GM12891 (cell line): Measurements from ENCODE around the gene AIMP1.

Experiments
- POLR2A ChIP-seq: IDR thresholded peaks from 2 replicates; pipeline ENCODE4 v1.6.1; 2011; ENCODE audit warnings: low read depth, low read length, control low read depth
- POLR2AphosphoS5 ChIP-seq: IDR thresholded peaks from 2 replicates; pipeline ENCODE4 v1.6.1; 2011; ENCODE audit warnings: low read depth, low read length, control low read depth
- POU2F2 ChIP-seq: IDR thresholded peaks from 2 replicates; pipeline ENCODE4 v1.6.1; 2011; ENCODE audit warnings: low read depth, mild to moderate bottlenecking, control low read depth, low read length, moderate library complexity
- SPI1 ChIP-seq: IDR thresholded peaks from 2 replicates; pipeline ENCODE4 v1.6.1; 2011; ENCODE audit warnings: low read depth, low read length, control low read depth
- TAF1 ChIP-seq: IDR thresholded peaks from 2 replicates; pipeline ENCODE4 v1.6.1; 2011; ENCODE audit warnings: low read depth, low read length, control low read depth

DNA sequence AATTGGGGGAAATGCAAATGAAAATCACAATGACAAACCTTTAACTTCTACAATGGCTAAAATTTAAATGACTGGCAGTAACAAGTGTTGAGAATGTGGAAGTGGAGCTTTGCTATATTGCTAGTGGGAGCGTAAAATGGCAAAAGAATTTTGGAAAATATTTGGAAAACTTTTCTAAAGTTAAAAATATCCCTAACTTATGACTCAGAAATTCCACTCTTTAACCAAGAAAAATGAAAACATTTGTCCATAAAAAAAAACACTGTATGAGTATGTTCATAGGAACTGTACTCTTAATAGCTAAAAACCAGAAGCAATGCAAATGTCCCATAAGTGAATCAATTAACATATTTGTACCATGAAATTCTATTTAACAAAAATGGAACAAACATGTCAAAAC, 4.0 kb upstream of the AIMP1 start:
- TF ChIP-seq TAF1 (no peak), POLR2A (no peak), SPI1 (no peak), POLR2AphosphoS5 (no peak), POU2F2 (no peak)
